Pancreas (tissue), 10 donors: ENCODE results near the gene C1RL. TPM values are rescaled to one million over a fixed set of nuclear protein-coding genes. Genes with fewer than 3 reads are reported as not detected.
A peak's percentile ranks its signal among the peaks of the same experiment; 100 is the strongest.

Experiments
- ATAC-seq, 4 donors: fragments of 200-7000 bp; cut with Tn5 transposase; one replicate each; pipeline versions ENCODE4 v1.8.0 to v1.9.1; 2020; ENCODE audit warnings: mild to moderate bottlenecking in 4 of 4, moderate library complexity in 4 of 4
- DNase-seq, 6 donors: peaks; one replicate each; pipeline ENCODE4 v3.0.0-alpha.2; 2020
- FAIRE-seq: peaks from 2 replicates; lab custom pipeline; 2012; peaks lifted over from hg19 to GRCh38; lab: Jason Lieb, UNC
- H3K27ac ChIP-seq, 4 donors: fragments of 200-600 bp; sonication (generic); 1 replicate in 3 of 4; 2 replicates in 1 of 4; pipeline versions ENCODE4 v1.5.0 to v1.8.0; 2020
- H3K27me3 ChIP-seq, 4 donors: fragments of 200-600 bp; one replicate each; pipeline ENCODE4 v1.8.0; 2021
- H3K36me3 ChIP-seq, 3 donors: fragments of 200-600 bp; sonication (generic) in 1 of 3; one replicate each; pipeline versions ENCODE4 v1.5.0 to v1.8.0; 2020 to 2021
- H3K4me1 ChIP-seq, 3 donors: fragments of 200-600 bp; one replicate each; pipeline ENCODE4 v1.8.0; 2021
- H3K4me3 ChIP-seq, 4 donors: fragments of 200-600 bp; sonication (generic) in 2 of 4; one replicate each; pipeline versions ENCODE4 v1.5.0 to v1.8.0; 2020 to 2021
- H3K9me3 ChIP-seq, 4 donors: fragments of 200-600 bp; one replicate each; pipeline ENCODE4 v1.8.0; 2021
- WGBS, 2 donors: extraction: QIAGEN DNeasy Blood & Tissue Kit; methylation state at CpG; one replicate each; pipeline ENCODE4 v1.1.7; 2013; 5-methylcytosine and 5-hydroxymethylcytosine counted together
- intact Hi-C, 3 donors: fragments of 100-400 bp; cut with DNase I; formaldehyde crosslinking; loops; one replicate each; pipeline versions ENCODE4 v1.11.1 to v1.14.2; 2022
- polyA plus RNA-seq, 2 donors: library from polyadenylated mRNA; stranded (reverse); fragments of 200-250 nt; gene quantifications; one replicate each; pipeline ENCODE4 v1.2.3, GENCODE V29; 2013
- total RNA-seq, 6 donors: library from RNA; stranded (reverse); fragmentation: NEBNext Ultra II Directional in 4 of 6; extraction: Animal tissue kit (Norgen Biotek cat#: 25700) in 4 of 6; gene quantifications; one replicate each; pipeline versions ENCODE4 v1.2.1 to v1.2.4, GENCODE V29; 2021 to 2023
- TF ChIP-seq, protein P1 (sequence below), 4 donors: fragments of 200-600 bp; sonication (generic) in 3 of 4; IDR thresholded peaks; one replicate each; pipeline versions ENCODE4 v1.5.0 to v1.8.0; 2021; ENCODE audit warnings: antibody characterized with exemption in 4 of 4
- donor health status: healthy with polysubstance abuse.
- donor health status: DM: no; HTN: no; CAD: no; lungs with moderate emphysema.
- donor health status: DM: no; HTN: no; CAD: no.
- donor health status: control.
- donor health status: control.
- donor health status: Bipolar disorder and iron deficiency.
- donor health status: DM: yes; HTN: yes; CAD: no.
- donor health status: DM: no; HTN: no; CAD: no.
- donor health status: DM: no; HTN: no; CAD: no.
- donor health status: DM: yes; HTN: yes; CAD: no.

The C1RL gene
- total and polyA plus RNA-seq, 8 donors: 36.5 to 60.5 (median 44.7) TPM

DNA sequence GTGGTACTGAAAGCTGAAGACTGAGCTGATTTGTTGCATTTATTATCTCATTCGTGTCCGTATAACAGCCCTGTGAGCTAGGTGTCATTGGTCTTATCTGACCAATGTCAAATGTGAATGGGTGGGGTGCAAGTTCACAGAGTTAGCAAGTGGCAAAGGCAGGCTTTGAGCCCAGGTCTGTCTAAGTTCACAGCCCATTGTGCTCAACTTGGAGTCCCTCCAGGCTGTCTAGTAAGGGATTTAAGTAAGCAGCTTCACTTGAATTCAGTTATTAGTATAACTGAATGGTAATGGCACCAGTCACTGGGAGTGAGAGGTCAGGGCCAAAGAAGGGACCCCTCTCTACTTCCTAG lies 40.0 kb downstream of the C1RL start:
- no peaks in the 10 kb centered on the region for H3K36me3 ChIP-seq
- H3K4me1 ChIP-seq: peaks cover 0 to 5% (median 0%) of the 10 kb centered on the region in 3 donors
- 26 to 30% methylated on average over 2 of the region's 2 CpGs for WGBS, 2 donors
- intact Hi-C loops: no loop called here
- H3K27me3 ChIP-seq: no peaks in the 10 kb centered on the region
- DNase-seq (peak in 2 of 6 donors; percentile 17 to 37), ATAC-seq (peak in 2 of 4 donors; percentile 41 to 58), FAIRE-seq (no peak)
- TF ChIP-seq, protein P1, sequence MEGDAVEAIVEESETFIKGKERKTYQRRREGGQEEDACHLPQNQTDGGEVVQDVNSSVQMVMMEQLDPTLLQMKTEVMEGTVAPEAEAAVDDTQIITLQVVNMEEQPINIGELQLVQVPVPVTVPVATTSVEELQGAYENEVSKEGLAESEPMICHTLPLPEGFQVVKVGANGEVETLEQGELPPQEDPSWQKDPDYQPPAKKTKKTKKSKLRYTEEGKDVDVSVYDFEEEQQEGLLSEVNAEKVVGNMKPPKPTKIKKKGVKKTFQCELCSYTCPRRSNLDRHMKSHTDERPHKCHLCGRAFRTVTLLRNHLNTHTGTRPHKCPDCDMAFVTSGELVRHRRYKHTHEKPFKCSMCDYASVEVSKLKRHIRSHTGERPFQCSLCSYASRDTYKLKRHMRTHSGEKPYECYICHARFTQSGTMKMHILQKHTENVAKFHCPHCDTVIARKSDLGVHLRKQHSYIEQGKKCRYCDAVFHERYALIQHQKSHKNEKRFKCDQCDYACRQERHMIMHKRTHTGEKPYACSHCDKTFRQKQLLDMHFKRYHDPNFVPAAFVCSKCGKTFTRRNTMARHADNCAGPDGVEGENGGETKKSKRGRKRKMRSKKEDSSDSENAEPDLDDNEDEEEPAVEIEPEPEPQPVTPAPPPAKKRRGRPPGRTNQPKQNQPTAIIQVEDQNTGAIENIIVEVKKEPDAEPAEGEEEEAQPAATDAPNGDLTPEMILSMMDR (IDR thresholded peaks at IDR 0.05): no peak
- peak overlapping the region; percentile 28 to 71 (median 46) for H3K27ac ChIP-seq
- H3K4me3 ChIP-seq: no peak overlapping the region
- H3K9me3 ChIP-seq: no peaks in the 10 kb centered on the region

- Histone ChIP-seq H3K4me3 (no peak overlapping the region), H3K9me3 (no peaks in the 10 kb centered on the region), H3K27me3 (no peaks in the 10 kb centered on the region), H3K36me3 (no peaks in the 10 kb centered on the region), H3K4me1 (peaks cover 0 to 5% (median 0%) of the 10 kb centered on the region in 3 donors), H3K27ac (peak overlapping the region; percentile 28 to 71 (median 47))
- 51 to 62% methylated on average over 11 of the region's 11 CpGs for WGBS, 2 donors
- FAIRE-seq (no peak), ATAC-seq (peak; percentile 53 to 82 (median 79)), DNase-seq (no peak)
- TF ChIP-seq, protein P1 (IDR thresholded peaks at IDR 0.05): no peak
- intact Hi-C loops: no loop called here
Measured at GRCh38 chr12:7068240-7068993, 40.6 kb downstream of the C1RL start.

- FAIRE-seq: no peak
- no peak overlapping the region for H3K4me3 ChIP-seq
- H3K27ac ChIP-seq: no peak overlapping the region
- no peaks in the 10 kb centered on the region for H3K9me3 ChIP-seq
- DNase-seq: no peak
- intact Hi-C loops: no loop called here
- no peaks in the 10 kb centered on the region for H3K36me3 ChIP-seq
- ATAC-seq: no peak
- TF ChIP-seq, protein P1 (IDR thresholded peaks at IDR 0.05): no peak
- H3K27me3 ChIP-seq: no peaks in the 10 kb centered on the region
- H3K4me1 ChIP-seq: peaks cover 0 to 5% (median 0%) of the 10 kb centered on the region in 3 donors
- WGBS, 2 donors: 68 to 73% methylated on average over 7 of the region's 7 CpGs
Measured at GRCh38 chr12:7067096-7067495, 41.9 kb downstream of the C1RL start.

- H3K4me1 ChIP-seq: peaks cover 0 to 5% (median 0%) of the 10 kb centered on the region in 3 donors
Measured at GRCh38 chr12:7066596-7066995, 42.4 kb downstream of the C1RL start.

More at GRCh38 chr12:7066596-7066995, 42.4 kb downstream of the C1RL start:
- H3K4me3 ChIP-seq: no peak overlapping the region
- no peaks in the 10 kb centered on the region for H3K27me3 ChIP-seq
- H3K9me3 ChIP-seq: no peaks in the 10 kb centered on the region
- no peak for DNase-seq
- FAIRE-seq: no peak
- WGBS, 2 donors: 70 to 80% methylated on average over 2 of the region's 2 CpGs
- ATAC-seq: no peak
- TF ChIP-seq, protein P1 (IDR thresholded peaks at IDR 0.05): no peak
- H3K27ac ChIP-seq: no peak overlapping the region
- intact Hi-C loops: no loop called here
- H3K36me3 ChIP-seq: no peaks in the 10 kb centered on the region
